ENCODE data around the gene IFITM1. TPM values are rescaled to one million over a fixed set of nuclear protein-coding genes. Genes with fewer than 3 reads are reported as not detected.

IFITM1 gene
- total and polyA plus RNA-seq, 9 of the 15 experiments (the other 6 are each of a cell fraction or from before 2014, with no cell fraction given): 691 to 5,579 (median 974) TPM

GRCh38 chr11:287821-288477 is 25.9 kb upstream of the IFITM1 start (continued):
- peak; percentile 87 for TF ChIP-seq MGA (IDR thresholded peaks at IDR 0.05)
- 0 out of 2 replicates have a peak, but pooled peaks have one; percentile 46 for TF ChIP-seq SMARCE1 (IDR thresholded peaks at IDR 0.05)
- peak in 1 of 2 experiments; percentile 63; a peak in 1 of 4 replicates for TF ChIP-seq FOXA3 (CRISPR knock-in tag; conservative IDR thresholded peaks at IDR 0.05 in 1 of 2, IDR thresholded peaks at IDR 0.05 in 1 of 2)
- no peak for TF ChIP-seq TEAD4 (IDR thresholded peaks at IDR 0.05; ENCODE audit: low read length)
- TF ChIP-seq TEAD4 (CRISPR knock-in tag; IDR thresholded peaks at IDR 0.05; ENCODE audit: borderline replicate concordance): no peak
- TF ChIP-seq ESRRB (CRISPR knock-in tag; IDR thresholded peaks at IDR 0.05; ENCODE audit: borderline replicate concordance): no peak
- no peak for TF ChIP-seq SPI1 (IDR thresholded peaks at IDR 0.05; ENCODE audit: borderline replicate concordance, low read depth, low read length)
- no peak for TF ChIP-seq SP2 (IDR thresholded peaks at IDR 0.05; ENCODE audit: extremely low read depth, low read depth, low read length, poor library complexity, severe bottlenecking)
- TF ChIP-seq GTF3C2 (IDR thresholded peaks at IDR 0.05; ENCODE audit: borderline replicate concordance, extremely low read depth, insufficient read length): no peak
- TF ChIP-seq MLLT1 (IDR thresholded peaks at IDR 0.05): no peak; a peak in 1 of 4 replicates
- TF ChIP-seq ATF7 (IDR thresholded peaks at IDR 0.05): peak; percentile 22; the same call in 1 of the 2 replicates

Measured in K562 (cell line).